CD8-positive, alpha-beta memory T cell (primary cell): ENCODE data around the gene ASZ1. TPM values are rescaled to one million over a fixed set of nuclear protein-coding genes. Genes with fewer than 3 reads are reported as not detected.

ENCODE experiments used
- CTCF ChIA-PET: fragments of 350-600 bp; sonication (Branson Sonifier 250); formaldehyde crosslinking; loops from one replicate; lab custom pipeline; 2021; ENCODE audit warnings: antibody characterized with exemption; lab: Charles Lee
- POLR2A ChIA-PET: fragments of 350-600 bp; sonication (Branson Sonifier 250); formaldehyde crosslinking; loops from one replicate; lab custom pipeline; 2021; ENCODE audit warnings: antibody characterized with exemption; lab: Charles Lee
- DNase-seq, 5 donors: peaks; one replicate each; pipeline versions ENCODE4 v3.0.0 to v3.0.0-alpha.2; 2020 to 2022; ENCODE audit warnings: mixed read lengths in 1 of 5
- H3K27ac ChIP-seq: one replicate; pipeline ENCODE4 v1.7.0; 2013; ENCODE audit warnings: low read depth, mild to moderate bottlenecking, low read length, moderate library complexity
- H3K27me3 ChIP-seq: 2 replicates; pipeline ENCODE4 v1.7.0; 2013; ENCODE audit warnings: low read length, mild to moderate bottlenecking; ENCODE audit not compliant: insufficient read depth, poor library complexity, severe bottlenecking
- H3K36me3 ChIP-seq: 2 replicates; pipeline ENCODE4 v1.7.0; 2013; ENCODE audit warnings: mild to moderate bottlenecking, low read length, moderate library complexity; ENCODE audit not compliant: insufficient read depth
- H3K4me1 ChIP-seq: 2 replicates; pipeline ENCODE4 v1.7.0; 2013; ENCODE audit warnings: mild to moderate bottlenecking, low read length, moderate library complexity; ENCODE audit not compliant: insufficient read depth
- H3K4me3 ChIP-seq: 2 replicates; pipeline ENCODE4 v1.7.0; 2013; ENCODE audit warnings: mild to moderate bottlenecking, low read length
- H3K9me3 ChIP-seq: 2 replicates; pipeline ENCODE4 v1.7.0; 2013; ENCODE audit warnings: mild to moderate bottlenecking, low read length
- H3K27ac Mint-ChIP-seq, 8 donors: one replicate each; pipeline ENCODE4 v1.8.0; 2020 to 2021; ENCODE audit warnings: mixed read lengths in 8 of 8, mild to moderate bottlenecking in 6 of 8, inconsistent platforms in 3 of 8, moderate library complexity in 3 of 8
- H3K27me3 Mint-ChIP-seq, 2 donors: one replicate each; pipeline ENCODE4 v1.8.0; 2020 to 2021; ENCODE audit warnings: mixed read lengths in 2 of 2, mild to moderate bottlenecking in 1 of 2, moderate library complexity in 1 of 2
- H3K36me3 Mint-ChIP-seq, 3 donors: one replicate each; pipeline ENCODE4 v1.8.0; 2020 to 2021; ENCODE audit warnings: mixed read lengths in 3 of 3, inconsistent platforms in 1 of 3, mild to moderate bottlenecking in 1 of 3
- H3K4me1 Mint-ChIP-seq, 3 donors: one replicate each; pipeline ENCODE4 v1.8.0; 2020 to 2021; ENCODE audit warnings: mixed read lengths in 3 of 3, inconsistent platforms in 1 of 3, mild to moderate bottlenecking in 1 of 3
- H3K4me3 Mint-ChIP-seq, 7 donors: one replicate each; pipeline ENCODE4 v1.8.0; 2020 to 2021; ENCODE audit warnings: mixed read lengths in 7 of 7, mild to moderate bottlenecking in 6 of 7, moderate library complexity in 4 of 7, inconsistent platforms in 2 of 7
- H3K9me3 Mint-ChIP-seq, 5 donors: one replicate each; pipeline ENCODE4 v1.8.0; 2020 to 2022; ENCODE audit warnings: mixed read lengths in 5 of 5, mild to moderate bottlenecking in 3 of 5, moderate library complexity in 2 of 5, inconsistent platforms in 1 of 5
- polyA plus RNA-seq: library from polyadenylated mRNA; unstranded; fragments of 300-500 nt; fragmentation: Illumina TruSeq; gene quantifications from one replicate; pipeline ENCODE4 v1.2.3, GENCODE V29; 2021
- total RNA-seq, 2 experiments: library from RNA; stranded (reverse); gene quantifications; one replicate each; pipeline ENCODE4 v1.2.3, GENCODE V29; 2021

The ASZ1 gene
- total and polyA plus RNA-seq, 3 experiments from 2014 or later, result not detected

- ChIA-PET CTCF (no interaction called here), POLR2A (no interaction called here)
- no peak overlapping the region for H3K27ac Mint-ChIP-seq
- Histone ChIP-seq H3K27ac (no peak overlapping the region), H3K36me3 (no peaks in the 10 kb centered on the region), H3K27me3 (peaks cover 8% of the 10 kb centered on the region), H3K9me3 (no peaks in the 10 kb centered on the region), H3K4me1 (no peaks in the 10 kb centered on the region), H3K4me3 (no peak overlapping the region)
- H3K27me3 Mint-ChIP-seq, result peaks cover 43 to 57% of the 10 kb centered on the region in 2 donors
- DNase-seq, result no peak
- no peaks in the 10 kb centered on the region for H3K36me3 Mint-ChIP-seq
- H3K9me3 Mint-ChIP-seq, result peaks cover 0 to 11% (median 7%) of the 10 kb centered on the region in 5 donors
- no peak overlapping the region for H3K4me3 Mint-ChIP-seq
- H3K4me1 Mint-ChIP-seq, result no peaks in the 10 kb centered on the region
Measured at GRCh38 chr7:117323305-117323850, 103.9 kb downstream of the ASZ1 start.

GRCh38 chr7:117322741-117323304 lies 104.5 kb downstream of the ASZ1 start, which contains the start of gene WNT2:
Gene WNT2 (minus strand): TSS chr7:117323058. CDS start chr7:117322989, 69 bp downstream.
- no peaks in the 10 kb centered on the region for H3K36me3 Mint-ChIP-seq
- peaks cover 8% of the 10 kb centered on the region for H3K27me3 ChIP-seq
- ChIA-PET POLR2A (no interaction called here), CTCF (no interaction called here)
- H3K4me1 Mint-ChIP-seq, result no peaks in the 10 kb centered on the region
- H3K27ac Mint-ChIP-seq, result no peak within 1 kb of the TSS
- H3K36me3 ChIP-seq, result no peaks in the 10 kb centered on the region
- H3K4me3 Mint-ChIP-seq, result no peak within 1 kb of the TSS
- peaks cover 0 to 11% (median 7%) of the 10 kb centered on the region in 5 donors for H3K9me3 Mint-ChIP-seq
- no peak within 1 kb of the TSS for H3K27ac ChIP-seq
- H3K9me3 ChIP-seq, result no peaks in the 10 kb centered on the region
- H3K4me1 ChIP-seq, result no peaks in the 10 kb centered on the region
- H3K4me3 ChIP-seq, result no peak within 1 kb of the TSS
- peaks cover 43 to 62% of the 10 kb centered on the region in 2 donors for H3K27me3 Mint-ChIP-seq
- no peak for DNase-seq

- POLR2A ChIA-PET, result no interaction called here
- H3K27me3 ChIP-seq, result peaks cover 8% of the 10 kb centered on the region
- H3K9me3 Mint-ChIP-seq, result peaks cover 0 to 3% (median 3%) of the 10 kb centered on the region in 5 donors
- CTCF ChIA-PET, result no interaction called here
- H3K27ac ChIP-seq, result no peak overlapping the region
- no peak overlapping the region for H3K4me3 ChIP-seq
- H3K36me3 ChIP-seq, result no peaks in the 10 kb centered on the region
- H3K27ac Mint-ChIP-seq, result no peak overlapping the region
- no peak for DNase-seq
- H3K9me3 ChIP-seq, result no peaks in the 10 kb centered on the region
- no peaks in the 10 kb centered on the region for H3K4me1 Mint-ChIP-seq
- no peaks in the 10 kb centered on the region for H3K36me3 Mint-ChIP-seq
- H3K27me3 Mint-ChIP-seq, result peaks cover 42 to 57% of the 10 kb centered on the region in 2 donors
- H3K4me3 Mint-ChIP-seq, result no peak overlapping the region
- no peaks in the 10 kb centered on the region for H3K4me1 ChIP-seq
Measured at GRCh38 chr7:117320523-117320922, 106.8 kb downstream of the ASZ1 start.

- DNase-seq, result no peak
- CTCF ChIA-PET, result no interaction called here
- H3K36me3 ChIP-seq, result no peaks in the 10 kb centered on the region
- Mint-ChIP-seq H3K27ac (no peak overlapping the region), H3K9me3 (peaks cover 0 to 3% (median 2%) of the 10 kb centered on the region in 5 donors), H3K4me1 (no peaks in the 10 kb centered on the region), H3K27me3 (peaks cover 33 to 47% of the 10 kb centered on the region in 2 donors), H3K4me3 (no peak overlapping the region), H3K36me3 (no peaks in the 10 kb centered on the region)
- no peak overlapping the region for H3K4me3 ChIP-seq
- H3K27me3 ChIP-seq, result peaks cover 8% of the 10 kb centered on the region
- no peaks in the 10 kb centered on the region for H3K9me3 ChIP-seq
- H3K4me1 ChIP-seq, result no peaks in the 10 kb centered on the region
- POLR2A ChIA-PET, result no interaction called here
- H3K27ac ChIP-seq, result no peak overlapping the region
Measured at GRCh38 chr7:117319181-117319580, 108.1 kb downstream of the ASZ1 start.

GRCh38 chr7:117313582-117313981 lies 113.7 kb downstream of the ASZ1 start:
- Mint-ChIP-seq H3K36me3 (no peaks in the 10 kb centered on the region), H3K4me3 (no peak overlapping the region), H3K27me3 (peaks cover 4 to 11% of the 10 kb centered on the region in 2 donors), H3K4me1 (no peaks in the 10 kb centered on the region), H3K9me3 (peaks cover 0 to 2% (median 0%) of the 10 kb centered on the region in 5 donors), H3K27ac (no peak overlapping the region)
- Histone ChIP-seq H3K4me3 (no peak overlapping the region), H3K4me1 (no peaks in the 10 kb centered on the region), H3K27me3 (no peaks in the 10 kb centered on the region), H3K9me3 (no peaks in the 10 kb centered on the region), H3K36me3 (no peaks in the 10 kb centered on the region), H3K27ac (no peak overlapping the region)
- no peak for DNase-seq
- ChIA-PET POLR2A (no interaction called here), CTCF (no interaction called here)

Other genes with a start within 250 kb of the ASZ1 start
- not detected for gene WNT2, start 104.4 kb downstream of the ASZ1 start, total RNA-seq
- gene WNT2, start 104.4 kb downstream of the ASZ1 start, polyA plus RNA-seq, result not detected
- not detected for gene CFTR, start 52.5 kb upstream of the ASZ1 start, total RNA-seq
- gene CFTR, start 52.5 kb upstream of the ASZ1 start, polyA plus RNA-seq, result not detected